Ammon's horn (tissue), 1 donor: Measurements from ENCODE around the gene AKAP13.
"Not testable (repeated sequence)": the region's sequence is repeated elsewhere in the genome, so short reads cannot be mapped to it uniquely, and the experiment has no call there.

Experiments used
- DNase-seq: peaks from one replicate; pipeline ENCODE4 v3.0.0-alpha.2; 2016; ENCODE audit warnings: low spot score

The AKAP13 gene

DNA sequence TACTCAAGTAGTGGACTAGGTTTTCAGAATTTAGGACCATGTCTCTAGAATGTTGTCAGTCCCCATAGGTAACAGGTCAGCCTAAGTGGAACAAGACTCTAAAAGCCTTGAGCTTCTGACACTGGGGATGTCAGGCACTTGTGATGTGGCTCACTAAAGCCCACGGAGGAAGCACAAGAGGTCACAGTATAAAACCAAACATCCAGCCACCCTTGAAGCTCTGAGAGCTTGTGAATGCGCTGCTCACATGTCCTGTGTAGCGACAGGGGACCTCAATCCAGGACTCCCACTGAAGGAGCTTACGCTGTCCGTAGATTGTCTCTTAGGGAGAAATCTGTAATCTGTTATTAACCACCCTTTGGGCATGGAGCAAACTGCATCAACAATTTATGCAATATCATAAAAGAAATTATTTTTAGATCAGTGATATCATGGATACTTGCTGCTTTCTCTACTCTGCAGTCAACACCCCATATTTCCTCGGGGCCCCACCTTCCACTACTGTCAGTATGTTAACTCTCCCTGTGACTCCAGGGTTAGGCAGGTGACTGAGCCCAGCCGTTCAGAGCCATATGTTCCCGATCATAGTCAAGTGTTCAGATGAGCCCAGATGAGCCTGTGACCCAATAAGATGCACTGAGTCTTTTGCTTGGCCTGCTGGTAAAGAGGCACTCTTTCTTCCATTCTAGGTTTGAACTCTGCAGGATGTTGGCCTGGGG, 32.2 kb upstream of the AKAP13 start:
- not testable (repeated sequence) for DNase-seq

GRCh38 chr15:85349062-85349461, 31.3 kb upstream of the AKAP13 start:
- not testable (repeated sequence) for DNase-seq

- no peak for DNase-seq
Measured at GRCh38 chr15:85350395-85350794, 30.0 kb upstream of the AKAP13 start.

DNA sequence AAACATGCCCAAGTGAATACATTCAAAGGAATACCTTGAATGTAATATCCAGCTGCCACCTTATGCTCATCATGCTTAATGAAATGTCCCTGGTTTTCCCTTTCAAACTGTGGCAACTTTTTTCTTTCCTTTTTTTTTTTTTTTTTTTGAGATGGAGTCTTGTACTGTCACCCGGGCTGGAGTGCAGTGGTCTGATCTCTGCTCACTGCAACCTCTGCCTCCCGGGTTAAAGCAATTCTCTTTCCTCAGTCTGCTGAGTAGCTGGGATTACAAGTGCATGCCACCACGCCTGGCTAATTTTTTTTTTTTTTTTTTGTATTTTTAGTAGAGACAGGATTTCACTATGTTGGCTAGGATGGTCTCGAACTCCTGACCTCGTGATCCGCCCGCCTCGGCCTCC, 28.9 kb upstream of the AKAP13 start:
- not testable (repeated sequence) for DNase-seq

DNA sequence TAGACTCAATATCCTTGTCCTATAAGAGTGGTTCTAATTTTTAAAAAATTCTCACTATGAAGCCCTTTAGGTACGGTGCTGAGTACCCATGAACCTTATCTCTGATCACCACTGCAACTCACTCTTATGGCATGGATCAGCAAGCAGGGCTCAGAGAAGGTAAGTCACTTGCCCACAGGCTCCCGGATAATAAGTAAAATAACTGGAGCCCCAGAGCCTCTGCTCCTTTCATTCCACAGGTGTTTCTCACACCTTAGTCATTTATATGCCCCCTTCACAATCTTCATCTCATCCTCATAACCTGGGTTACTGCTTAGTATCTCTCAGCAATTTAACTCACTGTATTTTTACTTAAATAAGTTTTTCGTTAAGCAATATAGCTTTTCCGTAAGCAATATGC, 28.4 kb upstream of the AKAP13 start:
- DNase-seq = no peak

GRCh38 chr15:85353516-85353915, 26.9 kb upstream of the AKAP13 start:
- DNase-seq = no peak

DNA sequence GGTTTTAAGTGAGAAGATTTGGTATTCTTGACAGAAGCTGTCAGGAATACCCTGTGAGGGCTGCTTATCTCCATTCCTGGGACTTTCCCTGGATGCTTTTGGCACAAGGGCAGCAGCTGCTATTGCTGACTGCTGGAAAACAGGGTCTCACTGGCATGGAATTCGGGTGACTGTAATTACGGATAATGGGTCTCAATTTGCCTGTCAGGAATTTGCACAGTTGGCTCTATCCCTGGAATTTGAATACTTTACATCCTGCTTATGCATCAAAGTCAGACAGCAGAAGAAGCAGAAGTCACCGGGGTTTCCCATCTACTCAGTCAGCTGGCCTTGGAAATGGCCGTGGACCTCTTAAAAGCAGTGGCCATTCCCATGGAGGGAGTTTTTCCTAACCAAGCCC, 25.9 kb upstream of the AKAP13 start:
- DNase-seq = no peak

DNA sequence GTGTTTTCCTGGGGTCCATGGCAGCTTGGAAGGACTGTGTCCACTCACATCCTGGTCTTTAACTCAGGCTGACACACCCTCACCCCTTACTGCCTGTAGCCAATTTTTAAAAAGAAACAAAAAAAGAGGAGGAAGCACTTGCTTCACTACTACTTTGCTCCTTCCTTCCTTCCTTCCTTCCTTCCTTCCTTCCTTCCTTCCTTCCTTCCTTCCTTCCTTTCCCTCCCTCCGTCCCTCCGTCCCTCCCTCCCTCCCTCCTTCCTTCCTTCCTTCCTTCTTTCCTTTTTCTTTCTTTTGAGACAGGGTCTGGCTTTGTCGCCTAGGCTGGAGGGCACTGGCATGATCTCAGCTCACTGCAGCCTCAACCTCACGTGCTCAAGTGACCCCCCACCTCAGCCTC, 25.5 kb upstream of the AKAP13 start:
- no peak for DNase-seq

DNA sequence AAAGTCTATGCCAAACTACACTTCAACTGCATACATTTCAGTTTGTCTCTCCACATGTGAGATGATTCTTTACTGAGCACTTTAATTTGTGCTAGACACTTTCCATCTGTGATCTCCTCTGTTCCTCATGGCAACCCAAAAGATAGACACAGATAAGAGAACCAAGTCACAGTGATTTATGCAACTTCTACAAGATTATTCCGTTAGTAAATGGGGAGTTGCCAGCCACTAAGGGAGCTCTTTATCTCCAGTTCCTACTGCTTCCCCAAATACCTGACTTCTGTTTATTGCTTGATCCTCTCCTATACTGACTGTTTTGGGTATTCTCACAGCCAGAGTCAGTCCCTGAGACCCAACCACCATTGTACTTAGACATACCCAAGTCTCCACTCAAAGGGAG, 24.1 kb upstream of the AKAP13 start:
- no peak for DNase-seq

GRCh38 chr15:85361323-85361722, 19.1 kb upstream of the AKAP13 start:
- DNase-seq = no peak

GRCh38 chr15:85362436-85363081, 17.8 kb upstream of the AKAP13 start:
- no peak for DNase-seq

- no peak for DNase-seq
Measured at GRCh38 chr15:85365980-85366379, 14.4 kb upstream of the AKAP13 start.

- no peak for DNase-seq
Measured at GRCh38 chr15:85367741-85368140, 12.7 kb upstream of the AKAP13 start.

- DNase-seq = no peak
Measured at GRCh38 chr15:85374831-85375230, 5.6 kb upstream of the AKAP13 start.

DNA sequence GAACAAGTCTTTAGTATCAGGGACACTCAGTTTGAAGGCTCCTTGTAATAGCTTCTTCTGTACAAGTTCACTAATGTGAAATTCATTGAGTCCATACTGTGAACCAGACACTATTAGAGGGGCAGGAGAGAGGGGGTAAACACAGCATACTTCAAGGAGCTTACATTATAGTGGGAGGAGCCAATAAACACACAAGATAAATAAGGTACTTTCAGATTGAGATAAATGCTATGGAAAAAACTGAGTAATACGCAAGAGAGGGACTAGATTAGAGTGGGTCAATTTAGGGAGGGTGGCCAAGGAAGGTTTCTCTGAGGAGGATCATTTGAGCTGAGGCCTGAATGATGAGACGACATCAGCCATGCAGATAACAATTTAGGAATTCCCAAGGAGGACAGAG, 3.1 kb upstream of the AKAP13 start:
- no peak for DNase-seq

- no peak for DNase-seq
Measured at GRCh38 chr15:85377986-85378385, 2.4 kb upstream of the AKAP13 start.

DNA sequence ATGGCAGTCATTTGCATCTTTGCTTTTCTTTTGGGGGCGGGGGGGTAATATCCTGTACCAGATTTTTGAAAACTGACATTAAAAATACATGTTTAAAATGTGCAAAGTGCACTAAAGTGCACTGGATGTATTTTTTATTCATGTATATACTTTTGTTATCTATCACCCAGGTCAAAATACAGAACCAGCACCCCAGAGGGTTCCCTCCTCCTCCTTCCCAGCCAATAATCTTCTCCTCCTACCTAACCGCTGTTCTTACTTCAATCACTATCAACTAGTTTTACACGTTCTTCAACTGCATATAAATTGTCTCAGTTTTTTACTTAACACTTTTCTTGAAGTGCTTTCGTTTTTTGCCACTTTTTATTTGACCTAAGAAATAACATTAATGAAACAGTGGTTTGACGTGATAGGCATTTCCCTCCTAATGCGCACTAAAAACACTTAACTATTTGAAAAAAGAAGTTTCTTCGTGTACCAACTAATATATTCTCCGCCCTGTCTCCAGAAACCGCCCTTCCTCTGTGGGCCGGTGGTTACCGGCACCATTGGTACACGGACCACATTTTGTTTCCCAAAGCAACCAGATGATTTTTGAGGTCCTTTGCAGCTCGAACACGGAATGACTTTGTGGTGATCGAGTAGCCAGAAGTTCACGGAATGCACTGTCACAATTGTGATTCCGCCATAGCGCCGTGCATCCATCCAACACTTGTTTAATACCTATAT, 836 bp upstream of the AKAP13 start:
- peak; percentile 12 for DNase-seq

- DNase-seq = no peak
Measured at GRCh38 chr15:85380812-85381642, 624 bp downstream of the AKAP13 start.

- DNase-seq = no peak
Measured at GRCh38 chr15:85381850-85382751, 1.7 kb downstream of the AKAP13 start.

DNA sequence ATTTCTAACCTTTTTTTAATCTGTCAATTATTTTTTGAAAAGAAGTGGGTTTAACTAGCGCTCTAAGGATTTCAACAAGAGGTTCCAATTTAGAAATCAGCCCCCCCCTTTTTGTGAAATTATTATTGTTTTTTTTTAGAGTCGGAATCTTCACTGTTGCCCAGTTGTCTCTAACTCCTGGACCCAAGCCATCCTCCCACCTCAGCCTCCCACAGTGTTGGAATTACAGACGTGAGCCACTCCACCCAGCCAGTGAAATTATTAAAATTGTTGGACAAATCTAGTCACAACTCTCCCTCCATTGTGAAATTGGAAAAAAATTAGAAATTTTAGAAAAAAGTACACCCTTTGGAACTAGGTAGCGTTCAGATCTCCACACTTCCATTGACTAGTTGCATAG, 2.5 kb downstream of the AKAP13 start:
- no peak for DNase-seq

DNA sequence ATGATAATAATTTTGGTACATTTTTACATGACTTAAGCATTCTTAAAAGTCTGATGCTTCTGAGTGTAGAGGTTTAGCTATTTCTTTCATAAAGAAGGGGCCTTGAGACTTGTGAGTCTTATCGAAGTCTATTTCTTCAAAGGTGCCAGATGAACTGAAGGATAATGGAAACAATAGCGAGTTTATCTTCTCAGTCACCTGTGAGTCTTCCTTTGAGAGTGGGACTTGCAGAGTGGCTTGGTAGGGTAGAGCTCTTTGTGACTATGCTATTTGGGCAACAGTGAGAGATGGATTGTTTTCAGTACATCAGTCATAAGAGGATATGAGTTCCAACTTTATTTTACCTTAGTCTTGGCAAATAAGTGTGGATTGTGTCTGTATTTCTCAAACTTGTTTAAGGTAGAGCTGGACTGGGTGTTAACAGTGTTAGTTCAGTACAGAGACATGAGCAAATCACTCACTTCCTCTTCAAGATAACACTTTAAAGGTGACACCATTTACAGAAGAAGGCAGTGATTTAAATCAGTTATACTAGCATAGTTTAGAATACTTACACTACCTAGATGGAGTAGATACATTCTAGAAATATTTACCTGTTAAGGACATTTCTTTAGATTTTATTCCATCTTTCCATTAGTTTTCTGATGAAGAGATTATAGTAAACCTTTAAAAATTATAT, 3.2 kb downstream of the AKAP13 start:
- DNase-seq = no peak
